SK-N-SH treated with all-trans-retinoic acid at 6 μM for 48 hours (cell line): ENCODE measurements around the gene EGFL7.

Experiments used
- ATAC-seq: fragments of 200-7000 bp; cut with Tn5 transposase; 3 replicates; pipeline ENCODE4 v1.9.1; 2020; ENCODE audit warnings: mild to moderate bottlenecking, moderate library complexity
- ARNTL ChIP-seq: fragments of 450-650 bp; formaldehyde crosslinking; IDR thresholded peaks from 2 replicates; pipeline ENCODE4 v1.5.0; 2020; ENCODE audit warnings: low read depth, mild to moderate bottlenecking, moderate library complexity, borderline replicate concordance
- GLIS3 ChIP-seq: fragments of 250-450 bp; sonication (Bioruptor Pico); IDR thresholded peaks from 2 replicates; pipeline ENCODE4 v1.5.0; 2020; ENCODE audit warnings: mild to moderate bottlenecking, moderate library complexity
- ISL1 ChIP-seq: fragments of 250-450 bp; sonication (Bioruptor Pico); IDR thresholded peaks from 2 replicates; pipeline ENCODE4 v2.1.2; 2022; ENCODE audit warnings: mild to moderate bottlenecking, moderate library complexity
- OSR1 ChIP-seq: fragments of 250-450 bp; sonication (Bioruptor Pico); IDR thresholded peaks from 2 replicates; pipeline ENCODE4 v1.8.0; 2022; ENCODE audit warnings: moderate library complexity, mild to moderate bottlenecking, inconsistent platforms
- PPARA ChIP-seq: fragments of 250-450 bp; sonication (Bioruptor Pico); IDR thresholded peaks from 2 replicates; pipeline ENCODE4 v1.5.0; 2020; ENCODE audit warnings: mild to moderate bottlenecking, borderline replicate concordance
- RARB ChIP-seq: fragments of 250-450 bp; sonication (Bioruptor Pico); IDR thresholded peaks from 2 replicates; pipeline ENCODE4 v1.8.0; 2021; ENCODE audit warnings: mild to moderate bottlenecking, moderate library complexity
- SNAI2 ChIP-seq: fragments of 250-450 bp; sonication (Bioruptor Pico); IDR thresholded peaks from 2 replicates; pipeline ENCODE4 v1.5.0; 2020; ENCODE audit warnings: mild to moderate bottlenecking, moderate library complexity
- TCF4 ChIP-seq: fragments of 250-450 bp; sonication (Bioruptor Pico); IDR thresholded peaks from 2 replicates; pipeline ENCODE4 v1.8.0; 2021; ENCODE audit warnings: mild to moderate bottlenecking, moderate library complexity, borderline replicate concordance
- TOX ChIP-seq: fragments of 250-450 bp; sonication (Bioruptor Pico); IDR thresholded peaks from 2 replicates; pipeline ENCODE4 v1.8.0; 2021; ENCODE audit warnings: mild to moderate bottlenecking, moderate library complexity, borderline replicate concordance
- ZC3H10 ChIP-seq: fragments of 250-450 bp; sonication (Bioruptor Pico); IDR thresholded peaks from 2 replicates; pipeline ENCODE4 v1.5.1; 2021; ENCODE audit warnings: mild to moderate bottlenecking, moderate library complexity
- ZFP3 ChIP-seq: fragments of 250-450 bp; sonication (Bioruptor Pico); IDR thresholded peaks from 2 replicates; pipeline ENCODE4 v1.5.0; 2020; ENCODE audit warnings: mild to moderate bottlenecking, moderate library complexity
- ZFP30 ChIP-seq: fragments of 450-650 bp; formaldehyde crosslinking; IDR thresholded peaks from 2 replicates; pipeline ENCODE4 v1.5.0; 2022; ENCODE audit warnings: mild to moderate bottlenecking, moderate library complexity
- ZNF70 ChIP-seq: fragments of 450-650 bp; formaldehyde crosslinking; IDR thresholded peaks from 2 replicates; pipeline ENCODE4 v1.5.0; 2020; ENCODE audit warnings: mild to moderate bottlenecking, moderate library complexity
- ZNF8 ChIP-seq: fragments of 450-650 bp; formaldehyde crosslinking; IDR thresholded peaks from 2 replicates; pipeline ENCODE4 v1.5.0; 2020; ENCODE audit warnings: mild to moderate bottlenecking, moderate library complexity
- TF ChIP-seq, protein P1 (sequence below): fragments of 250-450 bp; sonication (Bioruptor Pico); IDR thresholded peaks from 2 replicates; pipeline ENCODE4 v1.5.0; 2020; ENCODE audit warnings: mild to moderate bottlenecking, moderate library complexity
- TF ChIP-seq, protein P2 (sequence below): fragments of 250-450 bp; sonication (Bioruptor Pico); IDR thresholded peaks from 2 replicates; pipeline ENCODE4 v1.8.0; 2021; ENCODE audit warnings: low read depth, mild to moderate bottlenecking, moderate library complexity, borderline replicate concordance
- TF ChIP-seq, protein P3 (sequence below): fragments of 250-450 bp; sonication (Bioruptor Pico); IDR thresholded peaks from 2 replicates; pipeline ENCODE4 v1.5.1; 2021; ENCODE audit warnings: mild to moderate bottlenecking, moderate library complexity
- TF ChIP-seq, protein P4 (sequence below): fragments of 250-450 bp; sonication (Bioruptor Pico); IDR thresholded peaks from 2 replicates; pipeline ENCODE4 v1.8.0; 2020; ENCODE audit warnings: mild to moderate bottlenecking, moderate library complexity, borderline replicate concordance

The EGFL7 gene

DNA sequence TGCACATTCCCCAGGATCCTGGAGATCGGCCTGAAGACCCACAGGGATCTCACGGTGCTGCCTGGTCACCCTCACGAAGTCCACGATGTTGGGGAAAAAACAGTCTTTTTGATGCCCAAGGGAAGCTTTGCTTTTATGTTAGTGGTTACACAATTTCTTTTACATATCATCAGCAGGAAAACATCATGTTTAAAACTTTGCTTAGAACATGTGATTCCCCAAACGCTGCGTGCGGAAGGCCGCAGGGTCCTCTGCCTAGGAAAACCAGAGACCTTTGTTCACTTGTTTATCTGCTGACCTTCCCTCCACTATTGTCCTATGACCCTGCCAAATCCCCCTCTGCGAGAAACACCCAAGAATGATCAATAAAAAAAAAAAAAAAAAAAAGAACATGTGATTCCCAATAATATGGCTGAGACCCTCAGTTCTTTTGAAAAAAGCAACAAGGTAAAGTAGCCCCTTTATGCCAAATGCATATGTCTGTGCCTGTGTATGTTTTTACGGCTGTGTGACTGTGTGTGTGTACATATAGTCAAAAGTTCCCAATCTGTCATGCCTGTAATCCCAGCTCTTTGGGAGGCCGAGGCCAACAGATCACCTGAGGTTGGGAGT is 36.0 kb downstream of the EGFL7 start:
- ATAC-seq = no peak
- TF ChIP-seq RARB (CRISPR knock-in tag) (no peak), SNAI2 (no peak), TOX (CRISPR knock-in tag) (no peak), ZNF70 (no peak), ZFP30 (CRISPR knock-in tag) (no peak), GLIS3 (CRISPR knock-in tag) (no peak), ZFP3 (CRISPR knock-in tag) (no peak)
- TF ChIP-seq, protein P1, sequence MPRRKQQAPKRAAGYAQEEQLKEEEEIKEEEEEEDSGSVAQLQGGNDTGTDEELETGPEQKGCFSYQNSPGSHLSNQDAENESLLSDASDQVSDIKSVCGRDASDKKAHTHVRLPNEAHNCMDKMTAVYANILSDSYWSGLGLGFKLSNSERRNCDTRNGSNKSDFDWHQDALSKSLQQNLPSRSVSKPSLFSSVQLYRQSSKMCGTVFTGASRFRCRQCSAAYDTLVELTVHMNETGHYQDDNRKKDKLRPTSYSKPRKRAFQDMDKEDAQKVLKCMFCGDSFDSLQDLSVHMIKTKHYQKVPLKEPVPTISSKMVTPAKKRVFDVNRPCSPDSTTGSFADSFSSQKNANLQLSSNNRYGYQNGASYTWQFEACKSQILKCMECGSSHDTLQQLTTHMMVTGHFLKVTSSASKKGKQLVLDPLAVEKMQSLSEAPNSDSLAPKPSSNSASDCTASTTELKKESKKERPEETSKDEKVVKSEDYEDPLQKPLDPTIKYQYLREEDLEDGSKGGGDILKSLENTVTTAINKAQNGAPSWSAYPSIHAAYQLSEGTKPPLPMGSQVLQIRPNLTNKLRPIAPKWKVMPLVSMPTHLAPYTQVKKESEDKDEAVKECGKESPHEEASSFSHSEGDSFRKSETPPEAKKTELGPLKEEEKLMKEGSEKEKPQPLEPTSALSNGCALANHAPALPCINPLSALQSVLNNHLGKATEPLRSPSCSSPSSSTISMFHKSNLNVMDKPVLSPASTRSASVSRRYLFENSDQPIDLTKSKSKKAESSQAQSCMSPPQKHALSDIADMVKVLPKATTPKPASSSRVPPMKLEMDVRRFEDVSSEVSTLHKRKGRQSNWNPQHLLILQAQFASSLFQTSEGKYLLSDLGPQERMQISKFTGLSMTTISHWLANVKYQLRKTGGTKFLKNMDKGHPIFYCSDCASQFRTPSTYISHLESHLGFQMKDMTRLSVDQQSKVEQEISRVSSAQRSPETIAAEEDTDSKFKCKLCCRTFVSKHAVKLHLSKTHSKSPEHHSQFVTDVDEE (CRISPR knock-in tag) = no peak

DNA sequence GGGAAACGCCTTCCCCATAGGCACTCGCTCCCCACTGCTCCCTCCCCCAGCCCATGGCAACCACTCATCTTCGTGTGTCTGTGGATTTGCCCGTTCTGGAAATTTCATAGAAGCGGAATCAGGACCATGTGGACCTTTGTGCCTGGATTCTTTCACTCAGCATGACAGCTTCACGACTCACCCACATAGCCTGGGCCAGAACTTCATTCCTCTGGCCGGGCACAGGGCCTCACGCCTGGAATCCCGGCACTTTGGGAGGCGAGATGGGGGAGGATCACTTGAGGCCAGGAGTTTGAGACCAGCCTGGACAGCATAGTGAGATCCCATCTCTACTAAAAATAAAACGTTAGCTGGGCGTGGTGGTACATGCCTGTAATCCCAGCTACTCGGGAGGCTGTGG is 37.6 kb downstream of the EGFL7 start:
- ATAC-seq = no peak
- no peak for TF ChIP-seq TCF4 (CRISPR knock-in tag)
- TF ChIP-seq ZFP30 (CRISPR knock-in tag) = no peak
- TF ChIP-seq, protein P1 (CRISPR knock-in tag) = no peak
- TF ChIP-seq, protein P2, sequence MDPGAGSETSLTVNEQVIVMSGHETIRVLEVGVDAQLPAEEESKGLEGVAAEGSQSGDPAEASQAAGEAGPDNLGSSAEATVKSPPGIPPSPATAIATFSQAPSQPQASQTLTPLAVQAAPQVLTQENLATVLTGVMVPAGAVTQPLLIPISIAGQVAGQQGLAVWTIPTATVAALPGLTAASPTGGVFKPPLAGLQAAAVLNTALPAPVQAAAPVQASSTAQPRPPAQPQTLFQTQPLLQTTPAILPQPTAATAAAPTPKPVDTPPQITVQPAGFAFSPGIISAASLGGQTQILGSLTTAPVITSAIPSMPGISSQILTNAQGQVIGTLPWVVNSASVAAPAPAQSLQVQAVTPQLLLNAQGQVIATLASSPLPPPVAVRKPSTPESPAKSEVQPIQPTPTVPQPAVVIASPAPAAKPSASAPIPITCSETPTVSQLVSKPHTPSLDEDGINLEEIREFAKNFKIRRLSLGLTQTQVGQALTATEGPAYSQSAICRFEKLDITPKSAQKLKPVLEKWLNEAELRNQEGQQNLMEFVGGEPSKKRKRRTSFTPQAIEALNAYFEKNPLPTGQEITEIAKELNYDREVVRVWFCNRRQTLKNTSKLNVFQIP (CRISPR knock-in tag) = no peak

DNA sequence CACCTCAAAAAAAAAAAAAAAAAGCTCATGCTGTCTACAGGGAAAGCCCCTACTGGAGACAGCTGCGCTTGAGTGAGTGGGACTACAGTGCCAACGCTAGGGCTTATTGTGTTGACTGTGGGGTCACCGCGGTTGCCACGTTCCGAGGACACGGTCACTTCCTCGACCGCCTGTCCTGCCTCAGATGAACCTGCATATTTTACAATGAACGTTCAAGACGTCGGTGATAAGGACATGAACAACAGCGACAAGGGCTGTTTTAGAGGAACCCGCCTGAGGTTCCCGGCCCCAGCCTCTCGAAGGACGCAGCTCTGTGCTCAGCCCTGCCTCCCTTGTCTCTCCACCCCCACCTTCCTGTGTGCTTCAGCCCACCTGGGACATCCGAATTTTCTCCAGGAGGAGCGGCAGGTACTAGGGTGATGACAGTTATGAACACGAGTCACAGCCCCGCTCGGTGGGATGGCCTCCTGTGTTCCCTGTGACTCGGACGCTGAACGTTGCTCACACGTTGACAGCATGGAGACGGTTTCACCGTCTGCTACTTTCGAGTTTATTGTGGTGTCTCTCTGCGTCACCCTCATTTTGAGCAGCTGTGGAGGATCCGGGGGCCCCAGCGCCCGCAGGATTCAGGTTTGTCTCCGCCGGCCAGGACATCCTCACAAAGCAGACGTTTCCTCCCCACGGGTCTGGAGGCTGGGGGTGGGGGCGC is 38.4 kb downstream of the EGFL7 start:
- ATAC-seq = no peak

DNA sequence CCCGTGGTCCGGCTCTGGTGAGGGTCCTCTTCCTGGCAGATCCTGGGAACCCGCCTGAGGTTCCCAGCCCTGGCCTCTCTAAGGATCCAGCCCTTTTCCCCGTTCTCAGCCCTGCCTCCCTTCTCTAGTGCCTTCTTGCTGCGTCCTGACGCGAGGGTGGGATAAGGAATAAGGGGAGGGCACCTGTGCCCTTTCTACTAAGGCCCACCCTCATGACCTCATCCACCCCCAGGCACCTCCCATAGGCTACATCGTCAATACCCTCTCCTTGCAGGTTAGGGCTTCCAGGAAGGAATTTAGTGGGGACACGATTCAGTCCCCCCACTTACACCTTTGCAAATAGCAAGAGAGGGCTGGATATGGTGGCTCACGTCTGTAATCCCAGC is 38.9 kb downstream of the EGFL7 start:
- ATAC-seq = no peak
- no peak for TF ChIP-seq ZFP3 (CRISPR knock-in tag)
- TF ChIP-seq ZNF70 = no peak
- TF ChIP-seq OSR1 = no peak
- TF ChIP-seq, protein P3, sequence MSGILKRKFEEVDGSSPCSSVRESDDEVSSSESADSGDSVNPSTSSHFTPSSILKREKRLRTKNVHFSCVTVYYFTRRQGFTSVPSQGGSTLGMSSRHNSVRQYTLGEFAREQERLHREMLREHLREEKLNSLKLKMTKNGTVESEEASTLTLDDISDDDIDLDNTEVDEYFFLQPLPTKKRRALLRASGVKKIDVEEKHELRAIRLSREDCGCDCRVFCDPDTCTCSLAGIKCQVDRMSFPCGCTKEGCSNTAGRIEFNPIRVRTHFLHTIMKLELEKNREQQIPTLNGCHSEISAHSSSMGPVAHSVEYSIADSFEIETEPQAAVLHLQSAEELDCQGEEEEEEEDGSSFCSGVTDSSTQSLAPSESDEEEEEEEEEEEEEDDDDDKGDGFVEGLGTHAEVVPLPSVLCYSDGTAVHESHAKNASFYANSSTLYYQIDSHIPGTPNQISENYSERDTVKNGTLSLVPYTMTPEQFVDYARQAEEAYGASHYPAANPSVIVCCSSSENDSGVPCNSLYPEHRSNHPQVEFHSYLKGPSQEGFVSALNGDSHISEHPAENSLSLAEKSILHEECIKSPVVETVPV (CRISPR knock-in tag) = no peak
- no peak for TF ChIP-seq TOX (CRISPR knock-in tag)
- no peak for TF ChIP-seq GLIS3 (CRISPR knock-in tag)
- TF ChIP-seq, protein P4, sequence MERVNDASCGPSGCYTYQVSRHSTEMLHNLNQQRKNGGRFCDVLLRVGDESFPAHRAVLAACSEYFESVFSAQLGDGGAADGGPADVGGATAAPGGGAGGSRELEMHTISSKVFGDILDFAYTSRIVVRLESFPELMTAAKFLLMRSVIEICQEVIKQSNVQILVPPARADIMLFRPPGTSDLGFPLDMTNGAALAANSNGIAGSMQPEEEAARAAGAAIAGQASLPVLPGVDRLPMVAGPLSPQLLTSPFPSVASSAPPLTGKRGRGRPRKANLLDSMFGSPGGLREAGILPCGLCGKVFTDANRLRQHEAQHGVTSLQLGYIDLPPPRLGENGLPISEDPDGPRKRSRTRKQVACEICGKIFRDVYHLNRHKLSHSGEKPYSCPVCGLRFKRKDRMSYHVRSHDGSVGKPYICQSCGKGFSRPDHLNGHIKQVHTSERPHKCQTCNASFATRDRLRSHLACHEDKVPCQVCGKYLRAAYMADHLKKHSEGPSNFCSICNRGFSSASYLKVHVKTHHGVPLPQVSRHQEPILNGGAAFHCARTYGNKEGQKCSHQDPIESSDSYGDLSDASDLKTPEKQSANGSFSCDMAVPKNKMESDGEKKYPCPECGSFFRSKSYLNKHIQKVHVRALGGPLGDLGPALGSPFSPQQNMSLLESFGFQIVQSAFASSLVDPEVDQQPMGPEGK = no peak

More for the DNA sequence above, 38.4 kb downstream of the EGFL7 start:
- TF ChIP-seq ZFP30 (CRISPR knock-in tag) (no peak), ZNF8 (CRISPR knock-in tag) (no peak), ARNTL (CRISPR knock-in tag) (no peak), GLIS3 (CRISPR knock-in tag) (no peak), ZC3H10 (no peak), PPARA (CRISPR knock-in tag) (no peak), ISL1 (CRISPR knock-in tag) (no peak), OSR1 (no peak)
- TF ChIP-seq, protein P3 (CRISPR knock-in tag) = no peak
- TF ChIP-seq, protein P2 (CRISPR knock-in tag) = no peak
